Measurements from ENCODE around the gene PLRG1.
"Not testable (repeated sequence)": the region's sequence is repeated elsewhere in the genome, so short reads cannot be mapped to it uniquely, and the experiment has no call there.

PLRG1 gene

DNA sequence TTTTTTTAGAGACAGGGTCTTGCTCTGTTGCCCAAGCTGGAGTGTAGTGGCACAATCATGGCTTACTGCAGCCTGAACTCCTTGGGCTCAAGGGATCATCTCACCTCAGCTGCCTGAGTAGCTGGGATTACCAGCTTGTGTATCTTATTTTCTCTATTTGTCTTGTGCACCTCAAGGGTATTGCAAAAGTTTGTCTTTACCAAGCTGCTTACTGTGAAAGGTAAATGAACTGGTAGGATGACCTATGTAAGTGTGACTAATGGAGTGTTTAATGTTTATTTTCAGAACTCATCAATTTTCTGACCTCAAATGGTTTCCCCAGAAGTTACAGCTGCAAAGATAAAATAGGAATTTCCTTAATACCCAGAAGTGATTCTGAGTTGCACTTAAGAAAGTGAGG lies 45.6 kb upstream of the PLRG1 start:
- no peaks in the 10 kb centered on the region for H3K4me1 ChIP-seq (ENCODE audit: control insufficient read depth, low read length)
- H3K27ac ChIP-seq (ENCODE audit: low read depth, low read length): no peak overlapping the region
- H3K36me3 ChIP-seq (ENCODE audit: control insufficient read depth, low read length): no peaks in the 10 kb centered on the region
- H3F3A ChIP-seq (ENCODE audit: control insufficient read depth, insufficient read depth): no peaks in the 10 kb centered on the region
- TF ChIP-seq, protein P1, sequence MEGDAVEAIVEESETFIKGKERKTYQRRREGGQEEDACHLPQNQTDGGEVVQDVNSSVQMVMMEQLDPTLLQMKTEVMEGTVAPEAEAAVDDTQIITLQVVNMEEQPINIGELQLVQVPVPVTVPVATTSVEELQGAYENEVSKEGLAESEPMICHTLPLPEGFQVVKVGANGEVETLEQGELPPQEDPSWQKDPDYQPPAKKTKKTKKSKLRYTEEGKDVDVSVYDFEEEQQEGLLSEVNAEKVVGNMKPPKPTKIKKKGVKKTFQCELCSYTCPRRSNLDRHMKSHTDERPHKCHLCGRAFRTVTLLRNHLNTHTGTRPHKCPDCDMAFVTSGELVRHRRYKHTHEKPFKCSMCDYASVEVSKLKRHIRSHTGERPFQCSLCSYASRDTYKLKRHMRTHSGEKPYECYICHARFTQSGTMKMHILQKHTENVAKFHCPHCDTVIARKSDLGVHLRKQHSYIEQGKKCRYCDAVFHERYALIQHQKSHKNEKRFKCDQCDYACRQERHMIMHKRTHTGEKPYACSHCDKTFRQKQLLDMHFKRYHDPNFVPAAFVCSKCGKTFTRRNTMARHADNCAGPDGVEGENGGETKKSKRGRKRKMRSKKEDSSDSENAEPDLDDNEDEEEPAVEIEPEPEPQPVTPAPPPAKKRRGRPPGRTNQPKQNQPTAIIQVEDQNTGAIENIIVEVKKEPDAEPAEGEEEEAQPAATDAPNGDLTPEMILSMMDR (IDR thresholded peaks at IDR 0.05; ENCODE audit: low read depth, low read length, poor library complexity, severe bottlenecking): no peak
- no peak for TF ChIP-seq EZH2phosphoT487 (IDR thresholded peaks at IDR 0.05; ENCODE audit: borderline replicate concordance, low read length)
- no peaks in the 10 kb centered on the region for H3K27me3 ChIP-seq (ENCODE audit: control insufficient read depth, low read length)
- H3K4me3 ChIP-seq (ENCODE audit: low read length): no peak overlapping the region
- no peaks in the 10 kb centered on the region for H3K9me3 ChIP-seq (ENCODE audit: control insufficient read depth, insufficient read depth, low read length)
- no peak overlapping the region for H3K4me2 ChIP-seq (ENCODE audit: low read length)
- no peaks in the 10 kb centered on the region for H4K20me1 ChIP-seq (ENCODE audit: control insufficient read depth, insufficient read depth, low read depth, low read length)
- no peaks in the 10 kb centered on the region for H3K79me2 ChIP-seq (ENCODE audit: control insufficient read depth, low read length)
- H3K9me2 ChIP-seq (replicated peaks; ENCODE audit: control insufficient read depth, low read length): no peaks in the 10 kb centered on the region

DNA sequence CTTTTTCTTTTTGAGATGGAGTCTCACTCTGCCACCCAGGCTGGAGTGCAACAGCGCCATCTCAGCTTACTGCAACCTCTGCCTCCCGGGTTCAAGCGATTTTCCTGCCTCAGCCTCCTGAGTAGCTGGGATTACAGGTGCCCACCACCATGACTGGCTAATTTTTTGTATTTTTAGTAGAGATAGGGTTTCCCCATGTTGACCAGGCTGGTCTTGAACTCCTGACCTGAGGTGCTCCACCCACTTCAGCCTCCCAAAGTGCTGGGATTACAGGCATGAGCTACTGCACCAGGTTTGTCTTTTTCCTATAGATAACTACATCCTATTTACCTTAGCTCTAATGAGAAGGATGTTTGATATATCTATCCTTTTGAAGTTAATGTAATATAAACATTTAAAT lies 44.1 kb upstream of the PLRG1 start:
- not testable (repeated sequence) for H3K9me2 ChIP-seq (replicated peaks; ENCODE audit: control insufficient read depth, low read length); H3K4me3 ChIP-seq (ENCODE audit: low read length); H3K36me3 ChIP-seq (ENCODE audit: control insufficient read depth, low read length); H3K9me3 ChIP-seq (ENCODE audit: control insufficient read depth, insufficient read depth, low read length); H3K4me2 ChIP-seq (ENCODE audit: low read length); H3K4me1 ChIP-seq (ENCODE audit: control insufficient read depth, low read length); H3F3A ChIP-seq (ENCODE audit: control insufficient read depth, insufficient read depth); H3K79me2 ChIP-seq (ENCODE audit: control insufficient read depth, low read length); H4K20me1 ChIP-seq (ENCODE audit: control insufficient read depth, insufficient read depth, low read depth, low read length); H3K27ac ChIP-seq (ENCODE audit: low read depth, low read length); H3K27me3 ChIP-seq (ENCODE audit: control insufficient read depth, low read length)

DNA sequence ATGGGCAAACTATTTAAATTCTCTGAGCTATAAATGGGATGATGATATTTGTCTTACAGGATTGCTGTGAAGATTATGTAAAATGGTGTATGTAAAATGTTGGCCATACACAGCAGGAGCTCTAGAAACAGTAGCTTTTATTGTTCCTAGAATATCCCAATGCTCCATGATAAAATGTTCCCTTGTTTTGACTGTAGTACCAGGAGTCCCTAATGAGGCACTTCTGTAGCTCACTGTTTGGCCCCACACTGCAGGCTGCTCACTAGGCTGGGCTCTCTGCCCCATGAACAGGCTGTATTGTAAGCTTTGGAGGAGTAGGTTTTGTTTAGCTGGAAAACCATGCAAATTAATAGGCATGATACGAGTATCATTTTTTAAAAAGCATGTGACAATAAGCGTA lies 43.7 kb upstream of the PLRG1 start:
- no peak overlapping the region for H3K4me2 ChIP-seq (ENCODE audit: low read length)
- no peaks in the 10 kb centered on the region for H3K36me3 ChIP-seq (ENCODE audit: control insufficient read depth, low read length)
- no peak for TF ChIP-seq EZH2phosphoT487 (IDR thresholded peaks at IDR 0.05; ENCODE audit: borderline replicate concordance, low read length)
- TF ChIP-seq, protein P1 (IDR thresholded peaks at IDR 0.05; ENCODE audit: low read depth, low read length, poor library complexity, severe bottlenecking): no peak
- no peaks in the 10 kb centered on the region for H3F3A ChIP-seq (ENCODE audit: control insufficient read depth, insufficient read depth)
- no peaks in the 10 kb centered on the region for H3K9me2 ChIP-seq (replicated peaks; ENCODE audit: control insufficient read depth, low read length)
- no peak overlapping the region for H3K4me3 ChIP-seq (ENCODE audit: low read length)
- no peaks in the 10 kb centered on the region for H4K20me1 ChIP-seq (ENCODE audit: control insufficient read depth, insufficient read depth, low read depth, low read length)
- H3K27me3 ChIP-seq (ENCODE audit: control insufficient read depth, low read length): no peaks in the 10 kb centered on the region
- H3K27ac ChIP-seq (ENCODE audit: low read depth, low read length): no peak overlapping the region
- no peaks in the 10 kb centered on the region for H3K79me2 ChIP-seq (ENCODE audit: control insufficient read depth, low read length)
- H3K9me3 ChIP-seq (ENCODE audit: control insufficient read depth, insufficient read depth, low read length): no peaks in the 10 kb centered on the region
- no peaks in the 10 kb centered on the region for H3K4me1 ChIP-seq (ENCODE audit: control insufficient read depth, low read length)

DNA sequence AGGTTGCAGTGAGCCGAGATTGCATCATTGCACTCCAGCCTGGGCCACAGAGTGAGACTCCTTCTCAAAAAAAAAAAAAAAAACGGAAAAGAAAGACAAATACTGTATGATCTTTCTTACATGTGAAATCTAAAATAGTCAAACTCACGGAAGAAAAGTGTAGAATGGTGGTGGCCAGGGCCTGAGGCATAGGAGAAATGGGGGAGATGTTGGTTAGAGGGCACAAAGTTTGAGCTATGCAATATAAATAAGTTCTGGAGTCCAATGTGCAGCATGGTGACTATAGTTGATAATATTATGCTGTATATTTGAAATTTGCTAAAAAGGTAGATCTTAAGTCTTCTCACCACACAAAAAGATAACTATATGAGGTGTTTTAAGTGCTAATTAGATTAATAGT lies 41.7 kb upstream of the PLRG1 start:
- Histone ChIP-seq H3K4me1 (ENCODE audit: control insufficient read depth, low read length) (no peaks in the 10 kb centered on the region), H3K9me2 (replicated peaks; ENCODE audit: control insufficient read depth, low read length) (no peaks in the 10 kb centered on the region), H3K27me3 (ENCODE audit: control insufficient read depth, low read length) (no peaks in the 10 kb centered on the region), H3K4me2 (ENCODE audit: low read length) (no peak overlapping the region), H3K9me3 (ENCODE audit: control insufficient read depth, insufficient read depth, low read length) (no peaks in the 10 kb centered on the region), H3K4me3 (ENCODE audit: low read length) (no peak overlapping the region), H3F3A (ENCODE audit: control insufficient read depth, insufficient read depth) (no peaks in the 10 kb centered on the region), H3K79me2 (ENCODE audit: control insufficient read depth, low read length) (no peaks in the 10 kb centered on the region), H3K36me3 (ENCODE audit: control insufficient read depth, low read length) (no peaks in the 10 kb centered on the region), H4K20me1 (ENCODE audit: control insufficient read depth, insufficient read depth, low read depth, low read length) (no peaks in the 10 kb centered on the region), H3K27ac (ENCODE audit: low read depth, low read length) (no peak overlapping the region)
- TF ChIP-seq EZH2phosphoT487 (IDR thresholded peaks at IDR 0.05; ENCODE audit: borderline replicate concordance, low read length): no peak
- TF ChIP-seq, protein P1 (IDR thresholded peaks at IDR 0.05; ENCODE audit: low read depth, low read length, poor library complexity, severe bottlenecking): no peak
